GM12864 (cell line): ENCODE measurements around the gene METAP2.

ENCODE experiments used
- DNase-seq: peaks from one replicate; pipeline ENCODE4 v3.0.0-alpha.2; 2011; ENCODE audit warnings: low read depth
- H3K4me3 ChIP-seq: 2 replicates; pipeline ENCODE4 v1.5.1; 2011; ENCODE audit warnings: mild to moderate bottlenecking, low read depth, low read length, control low read depth
- CTCF ChIP-seq: IDR thresholded peaks from 2 replicates; pipeline ENCODE4 v1.5.1; 2011; ENCODE audit warnings: low read depth, mild to moderate bottlenecking, moderate library complexity, low read length, control low read depth, inconsistent platforms; ENCODE audit errors: missing control alignments

The METAP2 gene

DNA sequence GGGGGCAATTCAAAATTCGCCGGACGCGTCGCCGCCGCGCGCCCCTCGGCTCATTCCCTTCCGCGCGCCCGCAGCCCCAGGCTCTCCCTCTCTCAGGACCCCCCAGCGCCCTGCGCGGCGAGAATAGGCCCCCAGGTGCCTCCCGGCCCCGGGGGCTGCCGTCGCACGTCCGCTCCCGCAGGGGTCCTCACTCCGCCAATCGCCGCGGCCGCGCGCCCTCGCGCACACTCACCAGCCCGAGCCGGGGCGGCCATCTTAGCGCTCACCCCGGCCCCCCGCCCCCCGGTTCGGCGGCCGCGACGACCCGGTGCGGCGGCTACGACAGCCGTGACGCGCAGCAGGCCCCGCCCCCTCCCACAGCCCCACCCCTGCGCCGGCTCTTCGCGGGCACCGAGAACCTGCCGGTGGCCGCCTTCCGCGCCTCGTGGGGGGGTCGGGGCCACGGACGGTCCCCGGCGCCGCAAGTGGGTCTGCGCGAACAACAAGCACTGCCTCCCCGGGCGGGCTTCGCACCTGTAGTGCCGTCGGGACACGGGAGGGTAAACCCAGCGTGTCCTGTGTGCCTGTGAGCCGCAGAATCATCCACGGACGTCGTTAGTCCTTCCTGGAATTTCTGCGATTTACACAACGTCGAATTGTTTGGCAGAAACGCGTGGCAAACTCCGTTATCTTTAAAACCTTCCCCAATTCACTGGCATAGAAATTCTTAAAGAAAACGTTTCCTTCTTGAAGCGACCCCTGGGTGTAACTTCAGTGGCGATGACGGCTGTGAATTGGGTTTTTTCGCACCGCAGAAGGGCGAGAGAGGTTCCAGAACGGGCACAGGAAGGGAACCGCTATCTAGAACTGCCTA, 74.8 kb downstream of the METAP2 start:
- peak overlapping the region; percentile 48 for H3K4me3 ChIP-seq
- no peak for DNase-seq
- no peak for TF ChIP-seq CTCF

DNA sequence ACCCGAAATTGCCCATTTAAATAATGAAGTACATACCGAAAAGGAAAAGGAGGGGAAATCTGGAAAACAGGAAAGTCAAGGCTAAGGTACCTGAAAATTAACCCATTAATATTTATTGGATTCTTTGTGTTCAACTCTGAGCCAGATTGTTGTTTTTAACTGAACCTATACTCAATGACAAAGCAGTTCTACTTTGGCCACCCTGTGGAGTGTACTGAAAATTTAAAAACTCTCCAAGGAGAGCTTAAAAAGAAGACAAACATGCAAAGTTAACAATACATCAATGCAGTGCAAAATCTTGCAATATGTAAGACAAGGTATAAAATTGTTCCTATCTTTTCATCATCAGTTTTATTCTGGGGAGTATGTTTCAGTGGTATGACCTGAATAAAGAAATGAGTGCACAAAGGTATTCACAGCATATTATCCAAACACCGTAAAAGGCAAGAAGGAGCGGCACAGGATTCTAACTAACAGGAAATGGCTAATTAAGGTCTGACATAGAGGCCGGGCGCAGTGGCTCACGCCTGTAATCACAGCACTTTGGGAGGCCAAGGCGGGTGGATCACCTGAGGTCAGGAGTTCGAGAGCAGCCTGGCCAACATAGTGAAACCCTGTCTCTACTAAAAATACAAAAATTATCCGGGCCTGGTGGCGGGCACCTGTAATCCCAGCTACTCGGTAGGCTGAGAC, 75.6 kb downstream of the METAP2 start:
- no peak overlapping the region for H3K4me3 ChIP-seq
- TF ChIP-seq CTCF: no peak
- DNase-seq: no peak

- no peak for DNase-seq
- H3K4me3 ChIP-seq: no peak within 1 kb of the TSS
- TF ChIP-seq CTCF: no peak
Measured at GRCh38 chr12:95551305-95551704, 77.4 kb downstream of the METAP2 start, which contains the start of gene USP44. Gene USP44, minus strand, starts transcription at chr12:95551476. Its CDS starts 17,220 bp downstream, at chr12:95534256.

GRCh38 chr12:95551913-95552516, 78.1 kb downstream of the METAP2 start:
- no peak overlapping the region for H3K4me3 ChIP-seq
- no peak for TF ChIP-seq CTCF
- DNase-seq: no peak

GRCh38 chr12:95553197-95553943, 79.4 kb downstream of the METAP2 start:
- TF ChIP-seq CTCF: no peak
- H3K4me3 ChIP-seq: no peak overlapping the region
- no peak for DNase-seq

- no peak for DNase-seq
- no peak for TF ChIP-seq CTCF
- H3K4me3 ChIP-seq: no peak overlapping the region
Measured at GRCh38 chr12:95554532-95555071, 80.7 kb downstream of the METAP2 start.
